ENCODE results near the gene GHRHR.

Gene GHRHR

GRCh38 chr7:30963842-30964241 is at the start of gene GHRHR:
TSS of gene GHRHR (plus strand) at chr7:30963953. CDS start at chr7:30964069, 116 bp downstream.
- no peak for DNase-seq (ENCODE audit: low read depth)

GRCh38 chr7:30914596-30914995 is 49.2 kb upstream of the GHRHR start:
- peak; percentile 23 for DNase-seq (ENCODE audit: low read depth)

- no peak for DNase-seq (ENCODE audit: low read depth)
Observed at GRCh38 chr7:30915005-30915601, 48.6 kb upstream of the GHRHR start.

- no peak for DNase-seq (ENCODE audit: low read depth)
Observed at GRCh38 chr7:30915751-30916150, 48.0 kb upstream of the GHRHR start.

GRCh38 chr7:30916255-30916654 is 47.5 kb upstream of the GHRHR start:
- no peak for DNase-seq (ENCODE audit: low read depth)

- no peak for DNase-seq (ENCODE audit: low read depth)
Observed at GRCh38 chr7:30916767-30917166, 47.0 kb upstream of the GHRHR start.

GRCh38 chr7:30917216-30917893 is 46.4 kb upstream of the GHRHR start:
- DNase-seq (ENCODE audit: low read depth) = no peak

GRCh38 chr7:30918676-30919075 is 45.1 kb upstream of the GHRHR start:
- no peak for DNase-seq (ENCODE audit: low read depth)

GRCh38 chr7:30920021-30920583 is 43.7 kb upstream of the GHRHR start:
- DNase-seq (ENCODE audit: low read depth) = no peak

- no peak for DNase-seq (ENCODE audit: low read depth)
Observed at GRCh38 chr7:30920584-30921539, 42.9 kb upstream of the GHRHR start.

GRCh38 chr7:30921540-30922401 is 42.0 kb upstream of the GHRHR start:
- no peak for DNase-seq (ENCODE audit: low read depth)

GRCh38 chr7:30922596-30922995 is 41.2 kb upstream of the GHRHR start:
- no peak for DNase-seq (ENCODE audit: low read depth)

- DNase-seq (ENCODE audit: low read depth) = no peak
Observed at GRCh38 chr7:30923009-30923773, 40.6 kb upstream of the GHRHR start.

GRCh38 chr7:30923774-30924413 is 39.9 kb upstream of the GHRHR start:
- no peak for DNase-seq (ENCODE audit: low read depth)

- no peak for DNase-seq (ENCODE audit: low read depth)
Observed at GRCh38 chr7:30924624-30925023, 39.1 kb upstream of the GHRHR start.

- no peak for DNase-seq (ENCODE audit: low read depth)
Observed at GRCh38 chr7:30925117-30925516, 38.6 kb upstream of the GHRHR start.

GRCh38 chr7:30925913-30926312 is 37.8 kb upstream of the GHRHR start:
- DNase-seq (ENCODE audit: low read depth) = no peak

GRCh38 chr7:30926313-30926712 is 37.4 kb upstream of the GHRHR start:
- DNase-seq (ENCODE audit: low read depth) = no peak

GRCh38 chr7:30927040-30927439 is 36.7 kb upstream of the GHRHR start:
- no peak for DNase-seq (ENCODE audit: low read depth)

GRCh38 chr7:30927559-30927958 is 36.2 kb upstream of the GHRHR start:
- no peak for DNase-seq (ENCODE audit: low read depth)
